ENCODE data around the gene CTSS. TPM values are rescaled to one million over a fixed set of nuclear protein-coding genes. Genes with fewer than 3 reads are reported as not detected.

CTSS gene
- total and polyA plus RNA-seq, 11 donors = 3.9 to 306 (median 15.9) TPM

GRCh38 chr1:150753416-150753815 lies 12.2 kb downstream of the CTSS start:
- no peak for TF ChIP-seq POLR2A (IDR thresholded peaks at IDR 0.05)
- TF ChIP-seq CTCF (IDR thresholded peaks at IDR 0.05) = no peak
- no peaks in the 10 kb centered on the region for H3K4me1 ChIP-seq
- no peak overlapping the region for H3K27ac ChIP-seq
- ATAC-seq (no peak), DNase-seq (no peak)
- intact Hi-C loops (cut with DNase I) = no loop called here
- H3K27me3 ChIP-seq = no peaks in the 10 kb centered on the region
- H3K36me3 ChIP-seq = peaks cover 0 to 98% (median 0%) of the 10 kb centered on the region in 9 donors
- WGBS, 4 donors = 93 to 98% (median 96%) methylated on average over 2 of the region's 2 CpGs
- no peaks in the 10 kb centered on the region for H3K9me3 ChIP-seq
- H3K4me3 ChIP-seq = no peak overlapping the region

- Histone ChIP-seq H3K27ac (no peak overlapping the region), H3K27me3 (no peaks in the 10 kb centered on the region), H3K4me3 (no peak overlapping the region), H3K9me3 (no peaks in the 10 kb centered on the region), H3K36me3 (peaks cover 0 to 98% (median 6%) of the 10 kb centered on the region in 9 donors), H3K4me1 (no peaks in the 10 kb centered on the region)
- intact Hi-C loops (cut with DNase I) = no loop called here
- DNase-seq (no peak), ATAC-seq (no peak)
- 92 to 97% (median 94%) methylated on average over 6 of the region's 6 CpGs for WGBS, 4 donors
- TF ChIP-seq POLR2A (IDR thresholded peaks at IDR 0.05) = no peak
- TF ChIP-seq CTCF (IDR thresholded peaks at IDR 0.05) = no peak
These were observed 14.1 kb downstream of the CTSS start for GRCh38 chr1:150751443-150751842.

GRCh38 chr1:150749720-150750311 lies 15.8 kb downstream of the CTSS start:
- Histone ChIP-seq H3K36me3 (peaks cover 0 to 98% (median 12%) of the 10 kb centered on the region in 9 donors), H3K4me3 (no peak overlapping the region), H3K27ac (no peak overlapping the region), H3K27me3 (no peaks in the 10 kb centered on the region), H3K4me1 (no peaks in the 10 kb centered on the region), H3K9me3 (no peaks in the 10 kb centered on the region)
- intact Hi-C loops (cut with DNase I) = no loop called here
- 91 to 93% (median 92%) methylated on average over 8 of the region's 8 CpGs for WGBS, 4 donors
- DNase-seq = no peak
- ATAC-seq = no peak
- TF ChIP-seq CTCF (IDR thresholded peaks at IDR 0.05) (no peak), POLR2A (IDR thresholded peaks at IDR 0.05) (no peak)

GRCh38 chr1:150748878-150749719 lies 16.5 kb downstream of the CTSS start:
- no peak for TF ChIP-seq CTCF (IDR thresholded peaks at IDR 0.05)
- no peak for TF ChIP-seq POLR2A (IDR thresholded peaks at IDR 0.05)
- H3K27ac ChIP-seq = no peak overlapping the region
- no peaks in the 10 kb centered on the region for H3K27me3 ChIP-seq
- intact Hi-C loops (cut with DNase I) = no loop called here
- no peak overlapping the region for H3K4me3 ChIP-seq
- no peaks in the 10 kb centered on the region for H3K4me1 ChIP-seq
- no peak for DNase-seq
- H3K9me3 ChIP-seq = no peaks in the 10 kb centered on the region
- ATAC-seq = no peak
- 92 to 95% (median 93%) methylated on average over 12 of the region's 12 CpGs for WGBS, 4 donors
- H3K36me3 ChIP-seq = peaks cover 0 to 94% (median 12%) of the 10 kb centered on the region in 9 donors
